ENCODE measurements around the gene GRAMD2B. TPM values are rescaled to one million over a fixed set of nuclear protein-coding genes. Genes with fewer than 3 reads are reported as not detected.
"Not testable (repeated sequence)": the region's sequence is repeated elsewhere in the genome, so short reads cannot be mapped to it uniquely, and the experiment has no call there.

Gene GRAMD2B
- total RNA-seq, 1 experiment from 2014 or later: 7.2 TPM

- Histone ChIP-seq H2AFZ (ENCODE audit: low read depth, low read length, poor library complexity, severe bottlenecking) (no peak overlapping the region), H3K79me2 (ENCODE audit: insufficient read depth, low read length) (no peaks in the 10 kb centered on the region), H4K20me1 (ENCODE audit: insufficient read depth) (no peaks in the 10 kb centered on the region), H3K27me3 (ENCODE audit: insufficient read depth, low read length) (no peaks in the 10 kb centered on the region), H3K9me3 (ENCODE audit: control insufficient read depth in 1 of 2, insufficient read depth in 1 of 2, low read depth in 1 of 2, low read length in 2 of 2) (no peaks in the 10 kb centered on the region), H3K36me3 (ENCODE audit: control insufficient read depth in 1 of 2, insufficient read depth in 2 of 2, low read length in 2 of 2) (no peaks in the 10 kb centered on the region), H3K4me2 (ENCODE audit: low read length) (no peak overlapping the region), H3K4me1 (ENCODE audit: control insufficient read depth in 1 of 2, insufficient read depth in 2 of 2, low read length in 2 of 2) (no peaks in the 10 kb centered on the region), H3K9ac (ENCODE audit: low read length) (no peak overlapping the region), H3K9me2 (ENCODE audit: insufficient read depth) (no peaks in the 10 kb centered on the region), H3K4me3 (replicated peaks in 1 of 2; ENCODE audit: low read depth in 1 of 2, low read length in 2 of 2) (no peak overlapping the region), H3K27ac (ENCODE audit: low read depth, low read length) (no peak overlapping the region)
- TF ChIP-seq ELF1 (IDR thresholded peaks at IDR 0.05; ENCODE audit: borderline replicate concordance, low read depth) (no peak), CBX3 (IDR thresholded peaks at IDR 0.05; ENCODE audit: low read depth) (no peak)
- ChIA-PET CTCF (no interaction called here), POLR2A (no interaction called here), RAD21 (ENCODE audit: low non-redundant PET in 1 of 2, low total read pairs in 2 of 2, uncharacterized antibody in 2 of 2, unreplicated experiment in 2 of 2) (no interaction called here)
- intact Hi-C loops (cut with micrococcal nuclease): no loop called here
- ATAC-seq (no peak), DNase-seq (ENCODE audit: low read depth, low spot score) (no peak)
- BruUV-seq (replicated peaks): no TSS peak
These were observed 93.6 kb downstream of the GRAMD2B start for GRCh38 chr5:126516852-126517251.

- H3K4me3 ChIP-seq (replicated peaks in 1 of 2; ENCODE audit: low read depth in 1 of 2, low read length in 2 of 2); intact Hi-C loops (cut with micrococcal nuclease); H3K9ac ChIP-seq (ENCODE audit: low read length); H3K9me3 ChIP-seq (ENCODE audit: control insufficient read depth in 1 of 2, insufficient read depth in 1 of 2, low read depth in 1 of 2, low read length in 2 of 2); H4K20me1 ChIP-seq (ENCODE audit: insufficient read depth); H3K4me2 ChIP-seq (ENCODE audit: low read length); H3K79me2 ChIP-seq (ENCODE audit: insufficient read depth, low read length); BruUV-seq (replicated peaks); H3K9me2 ChIP-seq (ENCODE audit: insufficient read depth); POLR2A ChIA-PET; H3K4me1 ChIP-seq (ENCODE audit: control insufficient read depth in 1 of 2, insufficient read depth in 2 of 2, low read length in 2 of 2); H3K36me3 ChIP-seq (ENCODE audit: control insufficient read depth in 1 of 2, insufficient read depth in 2 of 2, low read length in 2 of 2); H3K27ac ChIP-seq (ENCODE audit: low read depth, low read length); ATAC-seq; H2AFZ ChIP-seq (ENCODE audit: low read depth, low read length, poor library complexity, severe bottlenecking); RAD21 ChIA-PET (ENCODE audit: low non-redundant PET in 1 of 2, low total read pairs in 2 of 2, uncharacterized antibody in 2 of 2, unreplicated experiment in 2 of 2); H3K27me3 ChIP-seq (ENCODE audit: insufficient read depth, low read length); DNase-seq (ENCODE audit: low read depth, low spot score): not testable (repeated sequence)
- CTCF ChIA-PET: interaction anchor here (1.4 kb wide), 1 partner anchor 9 kb away, joined by 4 read pairs; no protein-coding TSS in a partner anchor
These were observed 96.0 kb downstream of the GRAMD2B start for GRCh38 chr5:126519223-126519622.
